Measurements from ENCODE around the gene TCF7. TPM values are rescaled to one million over a fixed set of nuclear protein-coding genes. Genes with fewer than 3 reads are reported as not detected.

TCF7 gene
- total and polyA plus RNA-seq, 2 of the 13 experiments (the other 11 are each of a cell fraction or from before 2014, with no cell fraction given): 6.3 to 6.8 TPM

GRCh38 chr5:134140530-134141201 is 26.2 kb downstream of the TCF7 start (continued):
- TF ChIP-seq, protein P1, sequence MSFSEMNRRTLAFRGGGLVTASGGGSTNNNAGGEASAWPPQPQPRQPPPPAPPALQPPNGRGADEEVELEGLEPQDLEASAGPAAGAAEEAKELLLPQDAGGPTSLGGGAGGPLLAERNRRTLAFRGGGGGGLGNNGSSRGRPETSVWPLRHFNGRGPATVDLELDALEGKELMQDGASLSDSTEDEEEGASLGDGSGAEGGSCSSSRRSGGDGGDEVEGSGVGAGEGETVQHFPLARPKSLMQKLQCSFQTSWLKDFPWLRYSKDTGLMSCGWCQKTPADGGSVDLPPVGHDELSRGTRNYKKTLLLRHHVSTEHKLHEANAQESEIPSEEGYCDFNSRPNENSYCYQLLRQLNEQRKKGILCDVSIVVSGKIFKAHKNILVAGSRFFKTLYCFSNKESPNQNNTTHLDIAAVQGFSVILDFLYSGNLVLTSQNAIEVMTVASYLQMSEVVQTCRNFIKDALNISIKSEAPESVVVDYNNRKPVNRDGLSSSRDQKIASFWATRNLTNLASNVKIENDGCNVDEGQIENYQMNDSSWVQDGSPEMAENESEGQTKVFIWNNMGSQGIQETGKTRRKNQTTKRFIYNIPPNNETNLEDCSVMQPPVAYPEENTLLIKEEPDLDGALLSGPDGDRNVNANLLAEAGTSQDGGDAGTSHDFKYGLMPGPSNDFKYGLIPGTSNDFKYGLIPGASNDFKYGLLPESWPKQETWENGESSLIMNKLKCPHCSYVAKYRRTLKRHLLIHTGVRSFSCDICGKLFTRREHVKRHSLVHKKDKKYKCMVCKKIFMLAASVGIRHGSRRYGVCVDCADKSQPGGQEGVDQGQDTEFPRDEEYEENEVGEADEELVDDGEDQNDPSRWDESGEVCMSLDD (CRISPR knock-in tag; IDR thresholded peaks at IDR 0.05; ENCODE audit: borderline replicate concordance): no peak
- TF ChIP-seq ZNF878 (CRISPR knock-in tag; IDR thresholded peaks at IDR 0.05) (no peak), RBM22 (optimal IDR thresholded peaks at IDR 0.05; ENCODE audit: low read length) (peak; percentile 12), KLF9 (CRISPR knock-in tag; IDR thresholded peaks at IDR 0.05; ENCODE audit: low read depth) (no peak), SNRNP70 (IDR thresholded peaks at IDR 0.05; ENCODE audit: low read depth, low read length) (no peak), ZNF337 (CRISPR knock-in tag; IDR thresholded peaks at IDR 0.05; ENCODE audit: borderline replicate concordance, low read depth) (no peak), SP4 (CRISPR knock-in tag; IDR thresholded peaks at IDR 0.05) (0 out of 2 replicates have a peak, but pooled peaks have one; percentile 49), STAG1 (CRISPR knock-in tag; IDR thresholded peaks at IDR 0.05) (peak; percentile 75), ZNF468 (CRISPR knock-in tag; IDR thresholded peaks at IDR 0.05) (no peak), CC2D1A (CRISPR knock-in tag; IDR thresholded peaks at IDR 0.05) (no peak), FOXM1 (CRISPR knock-in tag; IDR thresholded peaks at IDR 0.05) (no peak), SMAD9 (CRISPR knock-in tag; IDR thresholded peaks at IDR 0.05) (no peak), HOXA5 (CRISPR knock-in tag; IDR thresholded peaks at IDR 0.05) (peak; percentile 73; the same call in 1 of the 2 replicates), ZNF552 (CRISPR knock-in tag; IDR thresholded peaks at IDR 0.05; ENCODE audit: borderline replicate concordance) (no peak), ZIK1 (CRISPR knock-in tag; IDR thresholded peaks at IDR 0.05; ENCODE audit: borderline replicate concordance, low read depth) (no peak), ZNF614 (CRISPR knock-in tag; IDR thresholded peaks at IDR 0.05; ENCODE audit: borderline replicate concordance) (peak; percentile 49; the same call in 1 of the 2 replicates)
- TF ChIP-seq, protein P2, sequence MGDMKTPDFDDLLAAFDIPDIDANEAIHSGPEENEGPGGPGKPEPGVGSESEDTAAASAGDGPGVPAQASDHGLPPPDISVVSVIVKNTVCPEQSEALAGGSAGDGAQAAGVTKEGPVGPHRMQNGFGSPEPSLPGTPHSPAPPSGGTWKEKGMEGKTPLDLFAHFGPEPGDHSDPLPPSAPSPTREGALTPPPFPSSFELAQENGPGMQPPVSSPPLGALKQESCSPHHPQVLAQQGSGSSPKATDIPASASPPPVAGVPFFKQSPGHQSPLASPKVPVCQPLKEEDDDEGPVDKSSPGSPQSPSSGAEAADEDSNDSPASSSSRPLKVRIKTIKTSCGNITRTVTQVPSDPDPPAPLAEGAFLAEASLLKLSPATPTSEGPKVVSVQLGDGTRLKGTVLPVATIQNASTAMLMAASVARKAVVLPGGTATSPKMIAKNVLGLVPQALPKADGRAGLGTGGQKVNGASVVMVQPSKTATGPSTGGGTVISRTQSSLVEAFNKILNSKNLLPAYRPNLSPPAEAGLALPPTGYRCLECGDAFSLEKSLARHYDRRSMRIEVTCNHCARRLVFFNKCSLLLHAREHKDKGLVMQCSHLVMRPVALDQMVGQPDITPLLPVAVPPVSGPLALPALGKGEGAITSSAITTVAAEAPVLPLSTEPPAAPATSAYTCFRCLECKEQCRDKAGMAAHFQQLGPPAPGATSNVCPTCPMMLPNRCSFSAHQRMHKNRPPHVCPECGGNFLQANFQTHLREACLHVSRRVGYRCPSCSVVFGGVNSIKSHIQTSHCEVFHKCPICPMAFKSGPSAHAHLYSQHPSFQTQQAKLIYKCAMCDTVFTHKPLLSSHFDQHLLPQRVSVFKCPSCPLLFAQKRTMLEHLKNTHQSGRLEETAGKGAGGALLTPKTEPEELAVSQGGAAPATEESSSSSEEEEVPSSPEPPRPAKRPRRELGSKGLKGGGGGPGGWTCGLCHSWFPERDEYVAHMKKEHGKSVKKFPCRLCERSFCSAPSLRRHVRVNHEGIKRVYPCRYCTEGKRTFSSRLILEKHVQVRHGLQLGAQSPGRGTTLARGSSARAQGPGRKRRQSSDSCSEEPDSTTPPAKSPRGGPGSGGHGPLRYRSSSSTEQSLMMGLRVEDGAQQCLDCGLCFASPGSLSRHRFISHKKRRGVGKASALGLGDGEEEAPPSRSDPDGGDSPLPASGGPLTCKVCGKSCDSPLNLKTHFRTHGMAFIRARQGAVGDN (CRISPR knock-in tag; IDR thresholded peaks at IDR 0.05): peak; percentile 48
- TF ChIP-seq, protein P3, sequence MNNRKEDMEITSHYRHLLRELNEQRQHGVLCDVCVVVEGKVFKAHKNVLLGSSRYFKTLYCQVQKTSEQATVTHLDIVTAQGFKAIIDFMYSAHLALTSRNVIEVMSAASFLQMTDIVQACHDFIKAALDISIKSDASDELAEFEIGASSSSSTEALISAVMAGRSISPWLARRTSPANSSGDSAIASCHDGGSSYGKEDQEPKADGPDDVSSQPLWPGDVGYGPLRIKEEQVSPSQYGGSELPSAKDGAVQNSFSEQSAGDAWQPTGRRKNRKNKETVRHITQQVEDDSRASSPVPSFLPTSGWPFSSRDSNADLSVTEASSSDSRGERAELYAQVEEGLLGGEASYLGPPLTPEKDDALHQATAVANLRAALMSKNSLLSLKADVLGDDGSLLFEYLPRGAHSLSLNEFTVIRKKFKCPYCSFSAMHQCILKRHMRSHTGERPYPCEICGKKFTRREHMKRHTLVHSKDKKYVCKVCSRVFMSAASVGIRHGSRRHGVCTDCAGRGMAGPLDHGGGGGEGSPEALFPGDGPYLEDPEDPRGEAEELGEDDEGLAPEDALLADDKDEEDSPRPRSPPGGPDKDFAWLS (CRISPR knock-in tag; IDR thresholded peaks at IDR 0.05; ENCODE audit: borderline replicate concordance): no peak
- TF ChIP-seq, protein P4, sequence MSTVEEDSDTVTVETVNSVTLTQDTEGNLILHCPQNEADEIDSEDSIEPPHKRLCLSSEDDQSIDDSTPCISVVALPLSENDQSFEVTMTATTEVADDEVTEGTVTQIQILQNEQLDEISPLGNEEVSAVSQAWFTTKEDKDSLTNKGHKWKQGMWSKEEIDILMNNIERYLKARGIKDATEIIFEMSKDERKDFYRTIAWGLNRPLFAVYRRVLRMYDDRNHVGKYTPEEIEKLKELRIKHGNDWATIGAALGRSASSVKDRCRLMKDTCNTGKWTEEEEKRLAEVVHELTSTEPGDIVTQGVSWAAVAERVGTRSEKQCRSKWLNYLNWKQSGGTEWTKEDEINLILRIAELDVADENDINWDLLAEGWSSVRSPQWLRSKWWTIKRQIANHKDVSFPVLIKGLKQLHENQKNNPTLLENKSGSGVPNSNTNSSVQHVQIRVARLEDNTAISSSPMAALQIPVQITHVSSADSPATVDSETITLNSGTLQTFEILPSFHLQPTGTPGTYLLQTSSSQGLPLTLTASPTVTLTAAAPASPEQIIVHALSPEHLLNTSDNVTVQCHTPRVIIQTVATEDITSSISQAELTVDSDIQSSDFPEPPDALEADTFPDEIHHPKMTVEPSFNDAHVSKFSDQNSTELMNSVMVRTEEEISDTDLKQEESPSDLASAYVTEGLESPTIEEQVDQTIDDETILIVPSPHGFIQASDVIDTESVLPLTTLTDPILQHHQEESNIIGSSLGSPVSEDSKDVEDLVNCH (CRISPR knock-in tag; IDR thresholded peaks at IDR 0.05): no peak

Data from HepG2 (cell line).